ENCODE measurements around the gene TIPARP. TPM values are rescaled to one million over a fixed set of nuclear protein-coding genes. Genes with fewer than 3 reads are reported as not detected.
"Not testable (repeated sequence)": the region's sequence is repeated elsewhere in the genome, so short reads cannot be mapped to it uniquely, and the experiment has no call there.

The TIPARP gene
- polyA plus RNA-seq, 10 donors = 7.2 to 10.9 (median 8.7) TPM

DNA sequence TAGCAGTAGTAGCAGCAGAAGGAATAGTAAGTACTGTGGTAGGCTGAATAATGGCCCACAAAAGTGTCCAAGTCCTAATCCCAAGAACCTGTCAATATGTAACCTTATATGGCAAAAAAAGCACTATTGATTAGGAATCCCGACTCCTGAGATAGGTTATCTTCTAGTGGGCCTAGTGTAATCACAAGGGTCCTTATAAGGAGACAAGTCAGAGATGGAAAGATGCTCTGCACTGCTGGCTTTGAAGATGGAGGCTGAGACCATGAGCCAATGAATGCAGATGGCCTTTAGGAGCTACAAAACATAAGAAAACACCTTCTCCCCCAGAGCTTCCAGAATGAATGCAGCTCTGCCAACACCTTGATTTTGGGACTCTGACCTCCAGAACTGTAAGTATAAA is 36.0 kb downstream of the TIPARP start:
- no peak for DNase-seq

DNA sequence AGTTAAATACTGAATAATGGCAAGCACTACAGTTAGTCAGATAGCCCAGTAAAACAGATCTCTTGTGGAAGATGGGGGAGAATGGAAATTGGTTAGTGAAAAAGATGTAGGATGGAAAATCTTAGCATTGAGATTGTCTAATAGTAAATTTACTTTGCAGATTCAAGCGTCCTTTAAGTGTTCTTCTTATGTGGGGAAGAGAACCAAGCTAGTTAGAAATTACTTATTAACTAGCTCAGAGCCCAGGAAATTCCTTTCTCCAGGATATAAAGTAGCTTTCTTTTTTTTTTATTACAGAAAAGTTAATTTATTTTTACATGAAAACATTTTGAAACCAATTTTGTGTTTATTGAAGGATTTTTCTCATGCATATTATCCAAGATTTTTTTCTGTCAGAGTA is 36.7 kb downstream of the TIPARP start:
- no peak for DNase-seq

DNA sequence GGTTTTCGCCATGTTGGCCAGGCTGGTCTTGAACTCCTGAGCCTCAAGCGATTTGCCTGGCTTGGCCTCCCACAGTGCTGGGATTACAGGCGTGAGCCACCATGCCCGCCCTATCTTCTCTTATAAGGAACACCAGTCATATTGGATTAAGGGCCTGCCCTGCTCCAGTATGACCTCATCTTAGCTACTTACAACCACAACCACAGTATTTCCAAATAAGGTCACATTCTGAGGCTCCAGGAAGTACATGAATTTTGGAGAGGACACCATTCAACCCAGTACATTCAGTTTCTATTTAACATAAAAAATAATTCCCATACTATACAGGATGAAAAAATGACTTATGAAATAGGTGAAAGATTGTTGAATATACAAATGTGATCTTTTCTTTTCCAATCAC is 37.6 kb downstream of the TIPARP start:
- not testable (repeated sequence) for DNase-seq

DNA sequence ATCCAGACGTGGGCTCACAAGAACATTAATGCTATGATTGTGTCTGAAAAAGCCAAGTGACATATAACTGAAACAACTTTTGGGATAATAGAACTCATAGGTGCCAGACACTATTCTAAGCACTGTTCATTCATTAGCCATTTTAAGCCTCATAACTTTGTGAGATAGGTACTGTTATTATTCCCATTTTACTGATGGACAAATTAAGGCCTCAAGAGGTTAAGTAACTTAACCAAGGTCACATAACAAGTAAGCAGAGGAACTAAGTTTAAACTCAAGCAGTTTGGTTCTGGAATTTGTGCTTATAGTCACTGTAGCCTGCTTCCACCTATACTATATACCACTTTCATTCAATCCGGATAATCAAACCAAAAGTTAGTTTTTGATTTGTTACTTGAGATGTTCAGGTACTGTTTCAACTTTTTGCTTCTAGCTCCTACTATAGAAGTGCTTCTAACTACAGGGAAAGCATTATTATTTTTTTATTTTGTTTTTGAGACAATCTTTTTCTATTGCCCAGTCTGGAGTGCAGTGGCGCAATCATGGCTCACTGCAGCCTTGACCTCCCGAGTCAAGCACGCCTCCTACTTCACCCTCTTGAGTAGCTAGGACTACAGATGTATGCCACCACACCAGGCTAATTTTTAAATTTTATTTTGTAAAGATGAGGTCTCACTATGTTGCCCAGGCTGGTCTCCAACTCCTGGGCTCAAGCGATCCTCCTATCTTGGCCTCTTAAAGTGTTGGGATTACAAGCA is 41.9 kb downstream of the TIPARP start:
- no peak for DNase-seq

DNA sequence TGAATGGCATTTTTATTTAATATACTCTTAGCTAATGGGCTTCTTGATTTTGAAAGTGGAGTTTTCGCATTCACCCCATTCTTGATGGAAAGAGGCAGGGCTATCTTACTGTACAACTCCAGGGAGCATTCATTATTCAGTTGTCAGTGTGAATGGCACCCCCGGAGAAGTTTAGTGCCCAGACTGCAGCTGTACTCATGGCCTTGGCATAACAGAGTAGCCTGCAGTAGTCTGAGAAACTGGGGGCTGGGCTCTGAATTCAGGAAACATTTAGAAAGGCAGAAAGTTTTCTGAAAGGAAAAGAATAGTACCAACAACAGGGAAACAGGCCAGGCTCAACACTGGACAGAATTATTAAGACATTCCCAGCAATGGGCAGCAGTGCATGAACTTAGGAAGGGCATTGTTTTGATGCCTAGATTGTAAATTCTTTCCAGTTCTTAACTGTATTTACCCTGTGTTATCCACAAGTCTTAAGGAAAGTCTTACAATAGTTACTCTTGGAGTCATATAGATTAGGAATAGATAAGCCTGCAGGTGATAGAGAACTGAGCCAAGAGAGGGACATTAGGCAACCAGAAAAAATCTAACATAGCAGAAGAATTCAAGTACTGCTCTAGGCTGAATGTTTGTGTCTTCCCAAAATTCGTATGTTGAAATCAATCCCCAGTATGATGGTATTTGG is 44.4 kb downstream of the TIPARP start:
- no peak for DNase-seq

DNA sequence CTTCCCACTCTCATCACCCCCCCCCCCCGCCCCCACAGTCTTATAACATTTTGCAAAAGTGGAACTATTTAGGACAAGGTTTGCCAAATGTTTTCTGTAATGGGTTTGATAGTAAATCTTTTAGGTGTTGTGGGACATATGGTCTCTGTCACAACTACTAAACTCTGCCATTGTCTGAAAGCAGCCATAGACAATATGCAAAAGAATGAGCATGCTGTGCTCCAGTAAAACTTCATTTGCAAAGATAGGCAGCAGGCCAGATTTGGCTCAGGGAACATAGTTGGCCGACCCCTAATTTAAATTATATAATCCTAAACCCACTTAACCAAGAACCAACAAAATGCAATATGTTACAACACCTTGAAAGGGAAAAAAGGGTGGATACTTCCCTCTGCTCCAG is 46.4 kb downstream of the TIPARP start:
- DNase-seq = no peak

DNA sequence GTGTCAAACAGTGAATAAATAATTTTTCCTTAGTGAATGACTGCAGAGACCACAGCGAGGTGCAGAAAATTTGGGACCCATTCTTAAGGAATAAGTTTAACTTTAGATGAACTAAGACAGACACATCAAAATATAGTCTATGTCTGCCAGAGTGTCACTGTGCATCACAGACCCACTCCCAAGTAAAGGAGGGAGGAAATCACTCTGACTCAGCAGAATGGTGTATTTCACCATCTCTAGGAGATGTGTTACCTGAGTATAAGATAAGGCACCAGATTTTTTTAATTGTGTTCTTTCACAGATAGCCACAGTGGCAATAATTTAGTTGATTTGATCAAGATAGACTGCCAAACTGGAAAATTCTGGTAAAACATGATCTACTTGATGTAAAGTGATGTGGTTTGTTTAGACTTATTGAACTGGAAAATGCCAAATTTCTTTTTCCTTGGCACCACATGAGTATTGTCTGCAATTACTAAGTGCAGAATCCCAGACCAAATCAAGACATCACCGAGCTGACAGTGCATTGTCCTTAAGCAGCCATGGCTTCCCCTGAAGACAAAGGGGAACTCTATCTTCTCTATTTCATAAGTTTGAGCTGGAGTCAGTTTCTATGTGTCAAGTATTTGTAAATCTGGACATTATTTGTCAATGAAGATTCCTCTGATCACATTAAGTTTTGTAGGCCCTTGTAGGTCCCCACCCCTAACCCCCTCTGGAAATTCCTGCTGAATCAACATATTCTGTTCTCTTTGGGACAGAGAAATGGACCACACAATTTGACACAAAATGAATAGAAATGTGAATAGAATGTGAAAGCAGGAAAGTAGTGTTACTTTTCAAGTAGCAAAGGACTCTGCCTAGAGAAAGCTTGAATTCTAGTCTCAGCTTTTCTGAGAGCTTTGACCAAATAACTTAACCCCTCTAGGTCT is 47.6 kb downstream of the TIPARP start:
- DNase-seq = no peak

DNA sequence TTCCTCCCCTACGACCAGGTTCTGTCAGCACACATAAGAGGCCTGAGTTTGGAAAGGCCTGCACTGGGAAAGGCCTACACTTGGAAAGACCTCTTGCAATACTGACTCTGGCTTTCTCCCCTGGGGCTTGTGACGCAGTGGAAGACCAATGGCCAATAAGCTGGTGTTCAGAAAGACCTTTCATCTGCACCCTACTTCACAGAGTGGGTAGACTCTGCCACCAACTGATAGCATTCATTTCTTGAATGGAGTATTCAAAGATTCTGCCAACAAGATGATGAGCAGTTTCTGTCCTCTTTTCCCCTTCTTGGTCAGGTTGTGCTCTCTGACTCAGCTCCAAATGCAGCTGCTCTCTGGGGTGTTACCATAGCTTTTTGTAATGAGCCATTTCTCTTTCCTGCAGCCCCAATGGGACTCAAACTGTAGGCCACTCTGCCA is 48.8 kb downstream of the TIPARP start:
- DNase-seq = no peak

DNA sequence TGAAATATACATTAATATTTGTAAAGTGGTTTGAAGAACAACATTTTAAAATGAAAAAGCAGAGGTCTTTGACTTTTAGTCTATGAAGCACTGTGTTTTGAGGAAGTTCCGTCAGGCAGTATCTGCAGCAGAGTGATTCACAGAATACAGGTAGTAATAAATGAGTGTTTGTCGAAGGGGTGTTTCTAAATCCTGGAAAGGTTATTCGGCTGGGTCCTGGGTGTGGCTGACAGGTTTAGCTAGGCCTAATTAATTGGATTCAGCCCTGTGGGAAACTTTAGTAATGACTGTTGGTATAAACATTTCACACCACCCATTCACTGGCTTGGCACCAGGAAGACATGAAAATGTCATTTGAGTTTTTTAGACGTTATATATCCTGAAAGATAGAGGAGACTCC is 51.3 kb downstream of the TIPARP start:
- DNase-seq = no peak

GRCh38 chr3:156726456-156726855 is 52.1 kb downstream of the TIPARP start:
- DNase-seq = no peak

GRCh38 chr3:156727519-156728205 is 53.3 kb downstream of the TIPARP start:
- DNase-seq = no peak

GRCh38 chr3:156728267-156728985 is 54.0 kb downstream of the TIPARP start:
- DNase-seq = no peak

DNA sequence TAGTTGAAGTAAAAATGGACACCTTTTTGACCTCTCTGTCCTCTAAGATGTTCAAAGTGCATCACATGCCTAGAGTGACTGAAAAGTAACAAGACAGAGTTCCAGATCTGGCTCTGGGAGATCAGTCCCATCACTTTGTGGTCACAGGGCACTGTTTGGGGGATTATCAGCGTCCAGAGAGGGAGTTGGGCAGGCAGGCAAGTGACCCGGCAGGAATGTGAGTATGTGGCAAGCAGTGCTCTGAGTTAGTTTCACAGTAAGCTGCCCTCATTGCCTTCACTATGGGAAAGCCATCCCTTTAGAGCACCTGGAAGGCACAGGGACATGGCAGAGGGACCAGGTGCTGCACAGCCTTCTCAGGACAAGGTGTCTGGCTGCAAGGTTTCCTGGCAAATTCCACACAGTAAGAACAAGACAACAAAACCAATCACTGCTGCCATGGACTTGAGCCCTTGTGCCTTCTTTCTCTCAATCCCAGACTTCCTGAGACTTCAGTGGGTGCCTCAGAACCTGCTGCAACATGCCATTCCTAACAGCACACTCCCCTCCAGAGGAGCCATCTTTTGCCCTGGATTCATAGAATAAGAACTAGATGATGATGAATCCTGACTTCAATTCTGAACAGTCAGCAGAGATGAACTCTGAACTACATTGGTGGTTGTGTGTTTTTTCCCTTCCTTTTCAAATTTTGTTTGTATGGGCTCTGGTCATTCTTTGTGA is 55.2 kb downstream of the TIPARP start:
- no peak for DNase-seq

DNA sequence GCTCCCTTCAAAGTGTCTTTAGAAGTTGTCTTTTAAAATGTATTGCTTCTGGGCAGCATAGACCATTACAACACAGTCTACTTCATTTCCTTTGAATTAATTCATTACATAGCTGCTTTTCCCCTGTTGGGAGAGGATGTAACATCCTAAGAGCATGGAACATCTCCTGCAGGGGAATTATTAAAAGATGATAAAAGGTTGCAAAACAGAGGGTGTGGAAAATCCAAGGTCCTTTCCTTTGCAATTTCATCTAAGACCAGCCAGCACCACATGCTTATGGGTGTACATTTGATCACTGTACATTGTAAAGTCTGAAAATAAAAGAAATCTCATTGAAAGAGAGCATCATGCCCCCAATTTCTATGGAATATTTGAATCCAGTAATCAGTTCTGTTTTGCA is 57.4 kb downstream of the TIPARP start:
- no peak for DNase-seq

GRCh38 chr3:156732261-156732660 is 57.9 kb downstream of the TIPARP start:
- no peak for DNase-seq

DNA sequence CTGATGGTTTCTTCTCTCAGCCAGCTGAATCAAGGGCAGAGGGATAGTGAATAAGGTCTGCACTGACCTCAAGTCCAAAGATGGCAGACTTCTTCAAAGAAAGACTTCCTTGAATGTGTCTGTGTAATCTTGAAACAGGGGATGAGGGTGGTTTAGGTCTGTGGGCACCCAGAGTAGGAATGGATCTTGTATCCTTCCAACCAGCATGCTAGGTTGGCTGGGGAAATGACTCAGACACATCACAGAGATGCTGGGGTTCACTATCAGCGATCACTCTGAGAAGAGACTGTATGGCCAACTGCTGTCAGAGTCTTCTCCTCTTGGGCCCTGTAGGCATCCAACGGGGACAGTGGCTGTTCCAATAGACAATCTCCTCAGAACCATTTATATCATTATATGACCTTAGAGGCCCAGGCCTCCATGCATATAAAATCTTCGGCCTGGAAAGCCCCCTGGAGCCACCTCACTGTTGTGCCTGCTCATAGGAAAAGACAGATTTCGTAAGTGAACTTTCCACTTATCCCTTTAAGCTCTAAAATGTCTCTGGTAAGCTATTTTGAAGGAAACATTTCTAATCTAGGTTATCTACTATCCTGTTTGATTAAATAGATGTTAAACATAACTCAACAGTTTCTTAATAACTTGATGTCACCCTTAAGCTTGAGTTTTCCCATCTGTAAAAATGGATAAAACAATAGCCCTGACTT is 58.5 kb downstream of the TIPARP start:
- no peak for DNase-seq

GRCh38 chr3:156734661-156735060 is 60.3 kb downstream of the TIPARP start:
- not testable (repeated sequence) for DNase-seq

- no peak for DNase-seq
Observed at GRCh38 chr3:156735471-156735870, 61.1 kb downstream of the TIPARP start.

DNA sequence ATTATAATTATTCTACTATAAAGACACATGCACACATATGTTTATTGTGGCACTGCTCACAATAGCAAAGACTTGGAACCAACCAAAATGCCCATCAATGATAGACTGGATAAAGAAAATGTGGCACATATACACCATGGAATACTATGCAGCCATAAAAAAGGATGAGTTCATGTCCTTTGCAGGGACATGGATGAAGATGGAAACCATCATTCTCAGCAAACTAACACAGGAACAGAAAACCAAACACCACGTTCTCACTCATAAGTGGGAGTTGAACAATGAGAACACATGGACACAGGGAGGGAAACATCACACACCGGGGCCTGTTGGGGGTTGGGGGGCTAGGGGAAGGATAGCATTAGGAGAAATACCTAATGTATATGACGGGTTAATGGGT is 62.7 kb downstream of the TIPARP start:
- DNase-seq = not testable (repeated sequence)

GRCh38 chr3:156738251-156738650 is 63.9 kb downstream of the TIPARP start:
- DNase-seq = no peak

All from muscle of back (tissue), 11 donors.